Endothelial cell of umbilical vein (primary cell): Measurements from ENCODE around the gene PUM2.

Experiments used
- CTCF ChIP-seq, 2 donors: IDR thresholded peaks; 1 replicate in 1 of 2; 2 replicates in 1 of 2; pipeline ENCODE4 v1.5.1; 2011; ENCODE audit warnings: low read length in 2 of 2, mild to moderate bottlenecking in 2 of 2, moderate library complexity in 2 of 2, control low read depth in 1 of 2, inconsistent platforms in 1 of 2, low read depth in 1 of 2; ENCODE audit not compliant: insufficient read depth in 1 of 2; ENCODE audit errors: extremely low read depth in 1 of 2
- EZH2 ChIP-seq: IDR thresholded peaks from 2 replicates; pipeline ENCODE4 v1.6.1; 2012; ENCODE audit warnings: borderline replicate concordance, low read depth, mild to moderate bottlenecking, moderate library complexity, low read length, inconsistent platforms; ENCODE audit not compliant: severe bottlenecking
- POLR2A ChIP-seq: IDR thresholded peaks from 2 replicates; pipeline ENCODE4 v1.6.1; 2012; ENCODE audit warnings: low read depth, mild to moderate bottlenecking, control low read depth, low read length

GRCh38 chr2:20257411-20257810, 93.2 kb downstream of the PUM2 start:
- TF ChIP-seq CTCF (IDR thresholded peaks at IDR 0.05; ENCODE audit: extremely low read depth in 1 of 2, insufficient read depth in 1 of 2, low read depth in 1 of 2, low read length in 2 of 2) (no peak), POLR2A (no peak), EZH2 (no peak)
